ENCODE data around the gene GABPA.

Gene GABPA

DNA sequence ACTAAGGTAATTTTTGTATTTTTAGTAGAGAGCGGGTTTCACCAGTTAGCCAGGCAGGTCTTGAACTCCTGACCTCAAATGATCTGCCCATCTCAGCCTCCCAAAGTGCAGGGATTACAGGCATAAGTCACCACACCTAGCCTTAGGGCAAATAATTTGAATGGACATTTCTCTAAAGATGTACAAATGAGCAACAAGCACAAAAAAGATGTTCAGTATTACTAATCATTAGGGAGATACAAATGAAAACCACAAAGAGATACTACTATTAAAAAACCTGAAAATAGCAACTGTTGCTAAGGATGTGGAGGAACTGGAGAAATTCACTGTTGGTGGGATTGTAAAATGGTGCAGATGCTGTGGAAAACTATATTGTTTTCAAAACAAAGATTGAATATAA lies 79.1 kb downstream of the GABPA start:
- no peak overlapping the region for H3K4me3 ChIP-seq (ENCODE audit: low read length)
- no peak for TF ChIP-seq ZNF274 (IDR thresholded peaks at IDR 0.05; ENCODE audit: low read depth, low read length)

DNA sequence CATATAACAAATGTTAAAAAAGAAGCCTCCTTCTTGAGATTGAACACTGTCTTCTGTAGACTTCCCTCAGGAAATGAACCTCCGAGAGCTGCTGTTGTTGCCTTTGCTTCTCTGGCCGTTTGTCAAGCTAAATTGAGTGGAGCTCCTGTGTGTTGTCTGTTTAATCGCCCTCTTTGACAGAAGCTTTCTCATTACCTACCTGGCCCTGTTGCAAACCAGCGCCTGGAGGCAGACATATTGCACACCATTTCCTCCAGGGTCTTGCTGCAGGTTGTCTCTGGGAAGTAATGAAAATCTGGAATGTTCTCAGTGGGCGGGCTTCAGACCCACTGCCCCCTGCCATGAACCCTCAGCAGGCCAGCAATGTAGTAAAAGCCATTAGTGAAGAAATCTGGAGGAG lies 83.3 kb downstream of the GABPA start:
- TF ChIP-seq ZNF274 (IDR thresholded peaks at IDR 0.05; ENCODE audit: low read depth, low read length): no peak
- no peak overlapping the region for H3K4me3 ChIP-seq (ENCODE audit: low read length)

DNA sequence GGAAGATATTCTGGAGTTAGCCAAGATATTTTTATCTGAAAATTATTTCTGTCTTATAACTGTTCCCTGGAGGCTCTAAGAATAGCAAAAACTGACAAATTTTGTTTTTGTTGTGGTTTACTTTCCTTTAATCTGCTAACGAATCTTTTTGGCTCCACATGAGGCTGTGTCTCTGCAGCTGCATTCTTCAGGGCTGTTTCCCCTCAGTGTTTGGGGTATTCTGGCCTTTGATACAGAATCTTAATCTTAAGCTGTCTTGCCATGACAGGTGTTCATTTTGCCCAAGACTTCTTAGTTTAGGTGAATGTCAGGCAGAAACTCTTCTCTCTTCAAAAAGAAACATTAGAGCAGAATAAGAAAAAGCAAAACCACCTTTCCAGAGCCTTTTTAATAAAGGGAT lies 83.8 kb downstream of the GABPA start:
- no peak for TF ChIP-seq ZNF274 (IDR thresholded peaks at IDR 0.05; ENCODE audit: low read depth, low read length)
- H3K4me3 ChIP-seq (ENCODE audit: low read length): no peak overlapping the region

Data from GM08714 (cell line).